ENCODE measurements around the gene USP38.

USP38 gene

DNA sequence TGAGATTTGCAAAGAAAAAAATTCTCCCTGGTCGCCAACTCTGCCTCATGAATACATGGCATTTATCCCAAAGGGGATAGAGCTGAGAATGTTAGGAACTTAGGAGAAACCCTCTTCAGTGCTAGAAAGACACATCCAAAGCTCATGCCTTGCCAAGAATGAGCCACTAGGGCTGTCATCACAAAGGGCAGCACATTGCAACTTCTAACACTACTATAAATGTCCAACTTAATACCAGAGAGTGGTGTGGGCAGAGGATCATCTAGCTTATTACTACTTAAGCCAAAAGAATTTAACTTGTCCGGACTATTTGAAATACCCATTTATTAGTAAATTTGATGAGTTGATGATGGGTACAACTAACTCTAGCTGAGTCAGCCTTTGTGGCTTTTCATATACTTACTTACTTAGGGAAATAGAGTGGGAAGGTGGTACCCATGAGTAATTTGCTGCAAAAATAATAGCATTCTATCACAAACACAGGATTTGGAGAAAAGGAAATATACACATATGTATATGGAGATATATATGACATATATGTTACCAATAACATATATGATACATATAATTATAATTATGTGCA, 85.6 kb downstream of the USP38 start:
- no peak for DNase-seq

Data from activated CD4-positive, alpha-beta T cell treated with anti-CD3 and anti-CD28 coated beads, Interleukin-2, amount 50 U/mL, for 16 hours (primary cell).